Activated CD4-positive, alpha-beta T cell treated with anti-CD3 and anti-CD28 coated beads, Interleukin-2, amount 50 U/mL, for 4 hours (primary cell): ENCODE measurements around the gene PAX1.

Experiments
- DNase-seq, 2 experiments: peaks; one replicate each; pipeline ENCODE4 v3.0.0-alpha.2; 2020

Gene PAX1

DNA sequence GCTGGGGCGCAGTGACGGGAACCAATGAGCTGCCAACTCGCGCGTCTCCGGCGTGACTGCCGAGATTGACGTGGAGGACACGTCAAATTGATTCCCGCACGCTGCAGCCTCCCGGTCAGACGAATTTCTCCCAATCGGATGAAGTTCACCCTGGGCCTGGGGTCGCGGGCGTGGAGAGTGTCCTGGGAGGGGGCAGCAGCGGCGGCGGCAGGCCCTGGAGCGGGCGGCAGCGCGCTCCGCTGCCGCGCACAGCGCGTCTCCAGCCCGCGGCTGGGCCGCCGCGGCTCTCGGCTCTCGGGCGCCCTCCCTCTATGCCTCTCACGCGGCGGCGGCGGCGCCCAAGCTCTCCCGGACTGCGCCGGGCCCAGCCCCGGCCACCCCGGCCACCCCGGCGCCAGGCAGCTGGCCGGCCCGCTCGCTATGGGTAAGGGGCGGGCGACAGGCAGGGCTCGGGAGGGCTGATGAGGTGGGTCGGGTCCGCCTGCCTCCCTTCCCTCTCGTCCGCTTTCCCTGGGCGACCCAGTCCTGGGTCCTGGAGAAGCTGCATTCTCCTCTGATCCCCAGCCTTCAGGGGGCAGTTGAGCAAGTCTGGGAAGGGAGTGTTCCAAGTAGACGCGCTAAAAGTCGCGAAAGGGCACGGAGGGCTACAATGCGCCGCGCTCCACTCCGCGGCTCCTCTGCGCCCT, at the start of gene PAX1:
TSS of gene PAX1 (plus strand) at position 90 of the 686 bp plus-strand sequence. CDS start at position 139, 49 bp downstream.
- DNase-seq, result no peak

GRCh38 chr20:21656308-21657067, 49.0 kb upstream of the PAX1 start:
- DNase-seq, result no peak

GRCh38 chr20:21661488-21662055, 43.9 kb upstream of the PAX1 start:
- no peak for DNase-seq

GRCh38 chr20:21663465-21663864, 42.0 kb upstream of the PAX1 start:
- no peak for DNase-seq

DNA sequence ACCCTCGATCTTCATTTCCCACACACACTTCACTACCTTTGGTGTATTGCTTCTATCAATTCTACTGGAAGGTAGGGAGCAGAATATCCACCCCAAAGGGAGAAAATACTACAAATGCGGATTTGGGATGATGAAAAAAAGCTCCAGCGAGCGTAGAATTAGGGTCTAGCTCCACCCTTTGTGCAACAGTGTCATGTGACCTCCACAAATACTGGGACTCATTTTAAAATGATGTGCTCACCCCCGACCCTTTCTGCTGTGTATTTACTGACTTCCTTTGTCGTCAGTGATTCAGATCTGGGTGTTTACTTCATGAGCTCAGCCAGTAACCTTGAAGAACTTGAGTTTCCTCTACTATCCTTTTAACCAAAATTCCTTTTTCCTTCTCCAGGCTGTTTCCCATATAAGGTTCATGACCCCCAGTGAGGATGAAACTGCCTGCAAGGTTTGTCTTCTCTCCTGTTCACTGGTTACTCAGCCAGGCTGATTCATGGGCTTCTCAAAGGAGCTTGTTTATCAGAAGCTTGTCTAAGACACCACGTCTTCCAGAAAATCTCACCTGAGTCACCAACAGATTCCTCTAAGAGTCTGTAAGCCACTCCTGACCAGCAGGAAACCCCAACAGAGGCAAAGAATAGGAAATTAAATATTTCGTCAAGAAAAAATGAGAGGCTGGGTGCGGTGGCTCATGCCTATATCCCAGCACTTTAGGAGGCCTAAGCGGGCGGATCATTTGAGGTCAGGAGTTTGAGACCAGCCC, 39.6 kb upstream of the PAX1 start:
- no peak for DNase-seq

- DNase-seq, result no peak
Observed at GRCh38 chr20:21670126-21670525, 35.3 kb upstream of the PAX1 start.

GRCh38 chr20:21670981-21671380, 34.5 kb upstream of the PAX1 start:
- no peak for DNase-seq

- DNase-seq, result no peak
Observed at GRCh38 chr20:21677261-21677660, 28.2 kb upstream of the PAX1 start.

GRCh38 chr20:21677781-21678180, 27.7 kb upstream of the PAX1 start:
- DNase-seq, result no peak

DNA sequence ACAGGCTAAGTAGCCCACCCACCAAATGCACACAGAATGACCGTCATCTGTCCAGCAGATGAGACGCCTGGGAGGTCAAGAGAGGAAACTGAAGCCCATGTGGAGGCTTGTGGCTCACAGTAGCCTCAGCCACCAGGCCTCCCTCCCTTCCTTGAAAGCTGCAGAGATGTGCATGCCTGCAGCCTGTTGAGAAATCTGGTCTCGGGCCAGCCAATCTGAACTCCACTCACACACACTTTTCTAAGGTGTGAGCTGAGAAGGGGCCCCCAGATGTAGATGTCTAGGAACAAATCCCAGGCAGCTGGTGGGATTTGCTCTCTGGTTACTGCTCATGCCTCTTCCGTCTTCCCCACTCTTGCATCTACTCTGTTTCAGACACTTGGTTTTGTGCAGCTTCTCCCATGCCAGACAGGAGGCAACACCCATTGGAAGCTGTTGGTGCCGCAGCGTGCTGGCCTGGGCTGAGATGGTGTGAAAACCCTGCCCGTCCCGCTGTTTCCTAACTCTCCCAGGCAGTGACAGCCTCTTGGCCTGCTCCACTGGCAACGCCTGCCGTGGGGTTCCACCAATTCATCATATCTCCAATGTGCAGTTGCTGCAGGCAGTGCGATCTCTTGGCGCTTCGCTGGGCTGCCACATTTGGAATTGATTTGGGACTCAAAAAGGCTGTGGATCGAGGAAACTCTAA, 24.1 kb upstream of the PAX1 start:
- DNase-seq, result no peak

DNA sequence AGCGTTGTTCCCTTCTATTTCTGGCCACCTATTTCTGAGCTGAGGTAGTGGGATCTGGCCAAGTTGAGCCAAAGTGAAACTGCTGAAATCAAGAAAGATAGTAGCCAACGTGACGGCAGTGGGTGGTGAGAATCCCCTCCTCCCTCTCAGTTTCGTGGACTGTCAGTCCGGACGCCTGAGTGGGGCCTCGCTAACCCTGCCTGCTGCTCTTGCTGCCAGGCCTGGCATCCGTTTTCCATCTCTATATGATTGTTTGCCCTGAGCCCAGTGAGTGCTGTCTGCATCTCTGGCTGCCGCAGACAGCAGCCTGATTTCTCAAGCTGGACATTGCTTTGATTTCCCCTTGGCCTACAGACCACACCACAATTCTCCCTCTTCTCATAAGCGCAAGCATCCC, 23.5 kb upstream of the PAX1 start:
- no peak for DNase-seq

- DNase-seq, result no peak
Observed at GRCh38 chr20:21682521-21682954, 22.9 kb upstream of the PAX1 start.

- DNase-seq, result no peak
Observed at GRCh38 chr20:21684671-21685070, 20.8 kb upstream of the PAX1 start.

- DNase-seq, result no peak
Observed at GRCh38 chr20:21685981-21686380, 19.5 kb upstream of the PAX1 start.

- no peak for DNase-seq
Observed at GRCh38 chr20:21693322-21693721, 12.1 kb upstream of the PAX1 start.

DNA sequence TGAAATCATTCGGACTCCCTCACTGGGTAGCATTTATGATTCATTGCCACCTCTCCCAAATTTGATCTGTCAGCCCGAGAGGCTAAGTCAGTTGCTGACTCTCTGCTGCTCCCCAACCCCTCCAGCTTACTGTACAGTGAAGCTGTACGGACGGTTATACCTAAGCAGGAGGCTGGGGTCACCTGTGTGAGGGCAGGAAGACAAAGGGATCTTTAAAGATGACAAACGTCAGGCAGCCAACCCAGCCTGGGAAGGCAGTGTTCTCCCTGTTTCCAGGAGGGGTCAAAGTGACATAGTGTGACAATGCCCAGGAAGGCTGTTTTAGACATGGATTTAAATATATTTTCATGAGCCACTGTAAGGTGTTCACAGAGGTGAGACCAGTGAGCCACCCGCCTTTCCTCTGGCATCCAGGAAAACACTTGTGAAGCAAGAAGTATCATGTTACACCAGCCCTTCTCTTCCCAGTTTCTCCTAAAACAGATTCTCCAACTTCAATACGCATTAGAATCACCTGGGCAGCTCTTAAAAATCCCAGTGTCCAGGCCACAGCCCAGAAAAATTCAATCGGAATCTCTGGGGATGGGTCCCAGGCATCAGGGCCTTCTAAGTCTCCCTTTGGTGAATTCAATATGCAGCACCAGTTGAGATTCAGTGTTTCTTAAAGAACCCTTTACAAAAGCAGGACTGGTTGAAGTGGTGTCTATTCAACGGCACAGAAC, 6.8 kb upstream of the PAX1 start:
- DNase-seq, result no peak

DNA sequence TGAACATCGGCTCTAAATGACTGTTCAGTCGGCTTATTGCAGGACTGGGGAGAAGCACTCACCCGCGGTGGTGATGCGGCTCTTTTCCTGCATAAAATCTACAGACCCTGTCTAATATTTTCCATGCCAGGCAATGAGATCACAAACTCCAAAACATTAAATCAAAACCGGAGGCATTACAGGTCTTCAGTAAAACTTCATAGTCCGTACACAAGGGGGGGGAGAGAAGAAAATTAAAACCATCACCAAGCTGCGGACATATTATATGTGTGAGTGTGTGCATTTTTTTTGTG, 6.3 kb upstream of the PAX1 start:
- DNase-seq, result no peak

- DNase-seq, result no peak
Observed at GRCh38 chr20:21701171-21701876, 4.1 kb upstream of the PAX1 start.

DNA sequence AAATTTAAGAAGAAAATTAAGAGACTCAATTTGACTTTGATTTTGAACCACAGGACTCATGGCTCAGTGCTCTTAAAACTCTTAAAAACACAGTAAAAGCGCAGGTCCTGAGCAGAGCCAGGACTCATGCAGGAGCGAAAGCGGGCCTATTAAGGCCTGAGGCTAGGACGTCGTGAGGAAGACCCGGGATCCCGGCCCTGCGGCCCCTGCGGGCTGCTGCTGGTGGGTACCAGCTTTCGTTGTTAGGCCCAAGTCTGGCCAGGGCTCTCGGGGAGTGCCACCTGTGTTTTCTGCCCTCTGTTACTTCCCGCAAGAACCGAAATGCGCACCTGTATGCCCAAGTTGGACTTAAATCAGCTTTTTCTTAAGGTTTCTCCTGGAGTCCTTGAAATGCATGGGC, 3.4 kb upstream of the PAX1 start:
- DNase-seq, result no peak

DNA sequence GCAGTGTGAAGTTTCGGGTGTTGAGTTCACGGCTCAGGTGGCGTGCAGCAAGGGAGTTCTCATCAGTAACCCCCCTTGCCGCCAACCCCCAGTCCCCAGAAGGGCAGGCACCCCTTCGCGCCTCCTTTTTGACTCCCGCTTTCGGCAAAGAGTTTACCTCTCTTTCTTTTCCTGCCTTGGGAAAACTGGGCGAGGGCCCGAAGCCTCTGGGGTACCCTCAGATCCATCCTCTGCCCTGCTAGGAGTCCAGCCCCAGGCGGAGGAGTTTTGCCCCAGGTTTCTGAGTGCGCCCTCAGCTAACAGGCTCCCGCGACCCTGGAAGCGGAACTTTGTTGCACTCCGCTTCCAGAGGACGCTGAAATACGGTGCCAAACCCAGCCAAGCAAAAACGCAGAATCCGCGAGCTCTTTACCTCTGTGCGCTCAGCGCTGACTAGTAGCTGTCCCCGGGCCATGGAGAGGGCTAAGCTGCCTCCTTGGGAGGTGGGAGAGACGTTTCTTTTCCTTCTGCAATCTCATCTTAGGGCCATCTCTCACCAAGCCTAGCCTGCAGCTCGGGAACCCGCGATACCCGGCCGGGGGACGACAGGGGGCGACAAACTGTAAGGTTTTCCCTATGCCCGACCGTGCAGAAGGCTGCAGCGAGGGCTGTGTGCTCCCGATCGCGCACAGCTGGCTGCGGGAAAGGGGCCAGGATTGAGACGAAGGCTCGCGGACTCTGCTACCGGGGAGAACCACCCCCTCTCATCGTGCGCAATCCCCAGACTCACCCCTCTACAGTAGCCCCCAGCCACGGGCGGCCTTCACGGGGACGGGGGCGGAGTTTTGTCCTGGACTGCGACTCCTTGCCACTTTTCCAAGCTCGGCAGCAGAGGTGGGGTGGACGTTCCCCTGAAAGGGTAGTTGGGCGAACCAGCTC, 2.7 kb upstream of the PAX1 start:
- DNase-seq, result no peak
